Adrenal gland (tissue), 12 donors: ENCODE results near the gene GAN. TPM values are rescaled to one million over a fixed set of nuclear protein-coding genes. Genes with fewer than 3 reads are reported as not detected.
A peak's percentile ranks its signal among the peaks of the same experiment; 100 is the strongest.

Experiments
- DNase-seq, 7 donors: peaks; one replicate each; pipeline ENCODE4 v3.0.0-alpha.2; 2019 to 2020
- H3K27ac ChIP-seq, 5 donors: fragments of 200-600 bp; sonication (generic) in 4 of 5; 1 replicate in 3 of 5; 2 replicates in 2 of 5; pipeline versions ENCODE4 v1.5.1 to v1.8.0; 2016 to 2020; ENCODE audit warnings: mild to moderate bottlenecking in 1 of 5
- H3K27me3 ChIP-seq: fragments of 200-600 bp; 2 replicates; pipeline ENCODE4 v1.8.0; 2021
- H3K36me3 ChIP-seq, 2 donors: fragments of 200-600 bp; replicated peaks in 1 of 2; 1 replicate in 1 of 2; 2 replicates in 1 of 2; pipeline versions ENCODE4 v1.5.1 to v1.8.0; 2018 to 2022
- H3K4me1 ChIP-seq, 2 donors: fragments of 200-600 bp; replicated peaks in 1 of 2; 1 replicate in 1 of 2; 2 replicates in 1 of 2; pipeline versions ENCODE4 v1.5.1 to v1.8.0; 2018 to 2021
- H3K4me3 ChIP-seq, 4 donors: fragments of 200-600 bp; sonication (generic) in 3 of 4; one replicate each; pipeline ENCODE4 v1.5.1; 2016 to 2018
- H3K9me3 ChIP-seq, 3 donors: fragments of 200-600 bp; sonication (generic) in 1 of 3; replicated peaks in 1 of 3; 1 replicate in 2 of 3; 2 replicates in 1 of 3; pipeline versions ENCODE4 v1.5.1 to v1.8.0; 2016 to 2021
- POLR2A ChIP-seq, 2 donors: fragments of 450-650 bp; IDR thresholded peaks; one replicate each; pipeline ENCODE4 v1.6.1; 2017; ENCODE audit warnings: antibody characterized with exemption in 2 of 2, mild to moderate bottlenecking in 2 of 2, moderate library complexity in 1 of 2
- WGBS, 4 donors: extraction: QIAGEN DNeasy Blood & Tissue Kit in 2 of 4; methylation state at CpG; one replicate each; pipeline versions ENCODE4 v1.1.5 to v1.1.7; 2013 to 2017; 5-methylcytosine and 5-hydroxymethylcytosine counted together
- intact Hi-C, 2 donors: fragments of 100-400 bp; cut with DNase I; formaldehyde crosslinking; loops; one replicate each; pipeline versions ENCODE4 v1.14.1 to v1.15.0; 2022 to 2023
- polyA plus RNA-seq, 3 donors: library from polyadenylated mRNA; stranded (reverse); fragments of 200-250 nt in 2 of 3; fragments of 350-450 nt in 1 of 3; fragmentation: Illumina TruSeq in 1 of 3; extraction: RNeasy Lipid Tissue Mini Kit (QIAGEN cat#74804) in 1 of 3; gene quantifications; one replicate each; pipeline ENCODE4 v1.2.3, GENCODE V29; 2013 to 2014
- total RNA-seq, 9 donors: library from RNA; depleted of rRNA in 4 of 9; stranded (reverse); fragments of >200 nt in 4 of 9; fragments of 120-200 nt in 1 of 9; fragmentation: NEBNext Ultra II Directional in 1 of 9; extraction: Animal tissue kit (Norgen Biotek cat#: 25700) in 1 of 9; gene quantifications; one replicate each; pipeline versions ENCODE4 v1.1.0 to v1.2.4, GENCODE V29; 2013 to 2023
- TF ChIP-seq, protein P1 (sequence below), 6 experiments: fragments of 450-650 bp in 4 of 6; fragments of 200-600 bp in 2 of 6; sonication (generic) in 1 of 6; IDR thresholded peaks; 1 replicate in 5 of 6; 2 replicates in 1 of 6; pipeline versions ENCODE4 v1.5.1 to v1.8.0; 2016 to 2021; ENCODE audit warnings: antibody characterized with exemption in 6 of 6, mild to moderate bottlenecking in 2 of 6, moderate library complexity in 1 of 6
- donor health status: healthy with polysubstance abuse.
- donor health status: Bipolar disorder and iron deficiency.
- donor health status: DM: yes; HTN: yes; CAD: no.
- donor health status: DM: no; HTN: no; CAD: no.
- donor health status: DM: no; HTN: no; CAD: no.
- donor health status: DM: yes; HTN: yes; CAD: no.

Gene GAN
- total and polyA plus RNA-seq, 12 donors: 1.0 to 7.5 (median 3.8) TPM

- H3K4me1 ChIP-seq: peaks cover 4% of the 10 kb centered on the region in 2 donors
- no peak for TF ChIP-seq POLR2A (IDR thresholded peaks at IDR 0.05)
- TF ChIP-seq, protein P1, sequence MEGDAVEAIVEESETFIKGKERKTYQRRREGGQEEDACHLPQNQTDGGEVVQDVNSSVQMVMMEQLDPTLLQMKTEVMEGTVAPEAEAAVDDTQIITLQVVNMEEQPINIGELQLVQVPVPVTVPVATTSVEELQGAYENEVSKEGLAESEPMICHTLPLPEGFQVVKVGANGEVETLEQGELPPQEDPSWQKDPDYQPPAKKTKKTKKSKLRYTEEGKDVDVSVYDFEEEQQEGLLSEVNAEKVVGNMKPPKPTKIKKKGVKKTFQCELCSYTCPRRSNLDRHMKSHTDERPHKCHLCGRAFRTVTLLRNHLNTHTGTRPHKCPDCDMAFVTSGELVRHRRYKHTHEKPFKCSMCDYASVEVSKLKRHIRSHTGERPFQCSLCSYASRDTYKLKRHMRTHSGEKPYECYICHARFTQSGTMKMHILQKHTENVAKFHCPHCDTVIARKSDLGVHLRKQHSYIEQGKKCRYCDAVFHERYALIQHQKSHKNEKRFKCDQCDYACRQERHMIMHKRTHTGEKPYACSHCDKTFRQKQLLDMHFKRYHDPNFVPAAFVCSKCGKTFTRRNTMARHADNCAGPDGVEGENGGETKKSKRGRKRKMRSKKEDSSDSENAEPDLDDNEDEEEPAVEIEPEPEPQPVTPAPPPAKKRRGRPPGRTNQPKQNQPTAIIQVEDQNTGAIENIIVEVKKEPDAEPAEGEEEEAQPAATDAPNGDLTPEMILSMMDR (IDR thresholded peaks at IDR 0.05): peak in 2 of 6 experiments; percentile 6 to 12
- no peaks in the 10 kb centered on the region for H3K36me3 ChIP-seq
- intact Hi-C loops: loop anchor here in 1 of 2 donors (10.0 kb wide), 1 partner anchor 289 kb away; no protein-coding TSS in a partner anchor
- peak overlapping the region in 1 of 5 donors; percentile 39 for H3K27ac ChIP-seq
- 59 to 78% (median 73%) methylated on average over 9 to 11 of the region's 11 CpGs for WGBS, 4 donors
- no peak overlapping the region for H3K4me3 ChIP-seq
- no peaks in the 10 kb centered on the region for H3K9me3 ChIP-seq
- DNase-seq: peak in 5 of 7 donors; percentile 35 to 66 (median 50)
- H3K27me3 ChIP-seq: no peaks in the 10 kb centered on the region
Measured at GRCh38 chr16:81405702-81406113, 90.9 kb downstream of the GAN start.

DNA sequence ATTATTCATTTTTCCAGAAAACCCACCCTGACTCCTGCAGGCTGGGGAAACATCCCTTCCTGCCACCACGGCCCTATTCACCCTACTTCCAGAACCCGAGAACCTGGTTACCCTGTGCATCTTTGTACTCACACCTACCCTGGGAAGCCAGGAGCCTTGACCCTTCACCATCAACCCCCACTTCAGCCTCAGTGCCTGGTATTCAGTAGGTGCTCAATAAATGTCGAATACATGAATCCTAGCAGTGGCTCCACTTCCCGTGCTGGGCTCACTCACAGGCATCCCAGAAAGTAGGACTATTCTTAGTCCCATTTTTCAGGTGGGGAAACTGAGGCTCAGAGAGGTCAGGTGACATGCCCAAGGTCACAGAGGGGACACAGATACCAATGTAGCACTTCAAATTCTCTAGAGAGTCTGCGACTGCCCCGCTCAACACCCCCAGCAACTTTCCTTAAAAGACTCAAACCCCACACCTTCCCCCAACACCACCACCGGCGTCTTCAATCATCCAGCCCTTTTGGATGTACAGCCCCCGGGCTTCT lies 93.7 kb downstream of the GAN start:
- WGBS, 4 donors: 78 to 87% (median 80%) methylated on average over 9 of the region's 9 CpGs
- intact Hi-C loops: loop anchor here in 1 of 2 donors (10.0 kb wide), 1 partner anchor 286 kb away; no protein-coding TSS in a partner anchor
- H3K36me3 ChIP-seq: no peaks in the 10 kb centered on the region
- peaks cover 4% of the 10 kb centered on the region in 2 donors for H3K4me1 ChIP-seq
- H3K4me3 ChIP-seq: no peak overlapping the region
- TF ChIP-seq, protein P1 (IDR thresholded peaks at IDR 0.05): no peak
- no peak for TF ChIP-seq POLR2A (IDR thresholded peaks at IDR 0.05)
- DNase-seq: no peak
- no peaks in the 10 kb centered on the region for H3K27me3 ChIP-seq
- no peak overlapping the region for H3K27ac ChIP-seq
- H3K9me3 ChIP-seq: no peaks in the 10 kb centered on the region

DNA sequence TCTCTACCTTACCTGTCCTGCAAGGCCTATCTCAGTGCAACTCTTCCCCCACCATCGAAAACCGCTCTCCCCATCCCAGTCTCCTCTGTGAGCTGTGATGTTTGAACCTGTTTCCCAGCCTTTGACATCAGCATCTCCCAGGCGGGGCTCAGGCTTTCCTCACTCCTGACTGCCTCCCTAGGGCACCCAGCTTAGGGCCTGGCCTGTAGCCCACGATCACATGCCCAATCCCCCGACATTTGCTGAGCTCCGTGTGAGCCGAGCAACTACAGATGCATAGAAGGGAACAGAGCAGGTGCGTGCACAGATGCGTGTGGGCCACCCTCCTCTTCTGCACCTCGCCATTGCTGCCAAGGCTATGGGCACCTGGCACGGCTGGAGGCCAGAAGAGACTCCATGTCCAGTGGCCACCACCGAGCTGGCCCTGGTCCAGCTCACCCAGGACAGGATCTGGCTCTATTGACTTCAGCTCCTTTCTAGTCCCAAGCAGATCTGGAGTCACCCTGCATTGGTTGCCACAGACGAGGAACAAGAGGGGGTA lies 94.3 kb downstream of the GAN start:
- intact Hi-C loops: loop anchor here in 1 of 2 donors (10.0 kb wide), 1 partner anchor 286 kb away; no protein-coding TSS in a partner anchor
- no peak overlapping the region for H3K4me3 ChIP-seq
- no peak for DNase-seq
- H3K27me3 ChIP-seq: no peaks in the 10 kb centered on the region
- 79 to 91% (median 88%) methylated on average over 10 to 13 of the region's 13 CpGs for WGBS, 4 donors
- no peak overlapping the region for H3K27ac ChIP-seq
- TF ChIP-seq POLR2A (IDR thresholded peaks at IDR 0.05): no peak
- TF ChIP-seq, protein P1 (IDR thresholded peaks at IDR 0.05): no peak
- no peaks in the 10 kb centered on the region for H3K36me3 ChIP-seq
- H3K4me1 ChIP-seq: no peaks in the 10 kb centered on the region
- H3K9me3 ChIP-seq: no peaks in the 10 kb centered on the region

DNA sequence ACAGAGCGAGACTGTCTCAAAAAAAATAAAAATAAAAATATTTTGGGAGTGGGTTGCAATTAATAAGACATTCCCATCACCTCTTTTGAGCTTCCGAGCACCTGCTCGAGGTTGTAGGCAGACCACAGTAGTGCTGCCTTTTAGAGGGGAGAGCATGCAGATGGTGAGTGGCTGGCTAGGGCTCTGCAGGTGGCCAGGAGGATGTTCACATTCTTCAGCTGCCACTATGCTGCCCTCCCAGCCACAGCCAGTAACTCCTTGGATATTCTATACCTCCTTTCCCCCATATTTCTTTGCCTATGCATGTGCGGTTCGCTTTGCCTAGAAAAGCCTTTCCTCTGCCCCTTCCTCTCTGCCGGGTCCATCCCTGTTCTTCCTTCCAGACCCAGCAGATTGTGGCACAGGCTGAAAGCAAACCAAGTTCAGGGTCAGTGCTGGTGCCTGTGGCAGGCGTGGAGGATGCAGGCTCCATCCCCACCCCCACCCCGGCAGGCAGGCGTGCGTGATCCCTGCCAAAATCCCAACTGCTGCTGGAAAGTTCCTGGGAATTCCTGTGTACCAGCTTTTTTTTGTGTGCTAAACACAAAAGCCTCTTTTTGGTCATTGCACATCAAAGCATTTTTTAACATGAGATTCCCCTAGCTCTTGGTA lies 96.0 kb downstream of the GAN start:
- DNase-seq: peak in 2 of 7 donors; percentile 34 to 40
- no peak overlapping the region for H3K4me3 ChIP-seq
- WGBS, 4 donors: 50 to 57% (median 53%) methylated on average over 10 of the region's 10 CpGs

More for the DNA sequence above, 96.0 kb downstream of the GAN start:
- TF ChIP-seq POLR2A (IDR thresholded peaks at IDR 0.05): no peak
- TF ChIP-seq, protein P1 (IDR thresholded peaks at IDR 0.05): no peak
- Histone ChIP-seq H3K27me3 (no peaks in the 10 kb centered on the region), H3K27ac (no peak overlapping the region), H3K9me3 (no peaks in the 10 kb centered on the region), H3K4me1 (no peaks in the 10 kb centered on the region), H3K36me3 (no peaks in the 10 kb centered on the region)
- intact Hi-C loops: no loop called here
